GM12892 (cell line): ENCODE data around the gene ZBED3.

ENCODE experiments used
- POLR2A ChIP-seq: IDR thresholded peaks from 2 replicates; pipeline ENCODE4 v1.6.1; 2011; ENCODE audit warnings: low read depth, low read length, control low read depth
- POLR2AphosphoS5 ChIP-seq: IDR thresholded peaks from 2 replicates; pipeline ENCODE4 v1.6.1; 2011; ENCODE audit warnings: low read depth, low read length, control low read depth
- TAF1 ChIP-seq: IDR thresholded peaks from 2 replicates; pipeline ENCODE4 v1.6.1; 2011; ENCODE audit warnings: low read depth, mild to moderate bottlenecking, control low read depth, low read length, borderline replicate concordance

DNA sequence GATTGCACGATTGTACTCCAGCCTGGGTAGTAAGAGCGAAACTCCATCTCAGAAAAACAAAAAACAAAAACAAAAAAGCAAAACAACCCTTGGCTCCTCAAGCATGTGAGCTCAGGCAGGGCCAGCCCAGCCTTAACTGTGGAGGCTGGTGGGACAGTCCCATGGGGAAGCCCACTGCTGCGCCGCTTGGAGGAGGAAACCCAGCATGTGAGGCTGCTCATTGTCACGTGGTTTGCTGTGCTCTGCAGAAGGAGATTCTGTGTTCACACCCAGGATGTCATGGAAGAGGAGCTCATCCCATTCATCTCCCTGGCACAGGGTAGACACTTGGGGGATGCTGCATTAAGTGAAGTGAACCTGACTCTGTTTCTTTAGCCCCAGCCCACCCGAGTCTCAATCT, 4.0 kb downstream of the ZBED3 start:
- TF ChIP-seq POLR2A (no peak), POLR2AphosphoS5 (no peak), TAF1 (no peak)
